H9 (cell line): ENCODE measurements around the gene USP53. TPM values are rescaled to one million over a fixed set of nuclear protein-coding genes. Genes with fewer than 3 reads are reported as not detected.

Experiments
- DNase-seq: peaks from one replicate; pipeline ENCODE4 v3.0.0-alpha.2; 2017
- H2AFZ ChIP-seq: one replicate; pipeline ENCODE4 v1.6.1; 2013; ENCODE audit warnings: mild to moderate bottlenecking, low read length, control low read depth, moderate library complexity
- H2AK5ac ChIP-seq: 2 replicates; pipeline ENCODE4 v1.6.1; 2013; ENCODE audit warnings: low read length, control low read depth, mixed read lengths; ENCODE audit not compliant: insufficient read length
- H2BK120ac ChIP-seq: one replicate; pipeline ENCODE4 v1.6.1; 2013; ENCODE audit warnings: low read depth, mild to moderate bottlenecking, low read length, control low read depth, inconsistent platforms; ENCODE audit not compliant: poor library complexity, severe bottlenecking
- H2BK12ac ChIP-seq: 2 replicates; pipeline ENCODE4 v1.6.1; 2013; ENCODE audit warnings: low read length, control low read depth, mixed read lengths, low read depth; ENCODE audit not compliant: insufficient read length
- H2BK15ac ChIP-seq: 2 replicates; pipeline ENCODE4 v1.6.1; 2013; ENCODE audit warnings: low read depth, low read length, control low read depth
- H2BK20ac ChIP-seq: one replicate; pipeline ENCODE4 v1.6.1; 2013; ENCODE audit warnings: low read depth, mild to moderate bottlenecking, low read length, control low read depth, inconsistent platforms; ENCODE audit not compliant: poor library complexity, severe bottlenecking
- H2BK5ac ChIP-seq: 2 replicates; pipeline ENCODE4 v1.6.1; 2013; ENCODE audit warnings: low read length, control low read depth, mixed read lengths; ENCODE audit not compliant: insufficient read length
- H3K14ac ChIP-seq: 2 replicates; pipeline ENCODE4 v1.6.1; 2013; ENCODE audit warnings: low read length, control low read depth; ENCODE audit not compliant: insufficient read depth
- H3K18ac ChIP-seq: 2 replicates; pipeline ENCODE4 v1.6.1; 2013; ENCODE audit warnings: low read depth, mild to moderate bottlenecking, mixed read lengths, low read length, control low read depth; ENCODE audit not compliant: insufficient read length
- H3K23ac ChIP-seq: 2 replicates; pipeline ENCODE4 v1.6.1; 2013; ENCODE audit warnings: low read length, control low read depth, mixed read lengths, low read depth; ENCODE audit not compliant: insufficient read length
- H3K23me2 ChIP-seq: 2 replicates; pipeline ENCODE4 v1.6.1; 2013; ENCODE audit warnings: low read depth, mild to moderate bottlenecking, mixed read lengths, low read length, control low read depth; ENCODE audit not compliant: insufficient read length, poor library complexity, severe bottlenecking
- H3K27ac ChIP-seq: 2 replicates; pipeline ENCODE4 v1.5.1; 2013; ENCODE audit warnings: low read length, control low read depth, mixed read lengths, low read depth; ENCODE audit not compliant: insufficient read length
- H3K27me3 ChIP-seq: 2 replicates; pipeline ENCODE4 v1.6.1; 2013; ENCODE audit warnings: low read length, control low read depth, inconsistent platforms; ENCODE audit not compliant: insufficient read depth
- H3K4ac ChIP-seq: 2 replicates; pipeline ENCODE4 v1.6.1; 2013; ENCODE audit warnings: low read depth, mild to moderate bottlenecking, control low read depth, inconsistent platforms, low read length, moderate library complexity
- H3K4me1 ChIP-seq: 2 replicates; pipeline ENCODE4 v1.6.1; 2013; ENCODE audit warnings: low read length, control low read depth, inconsistent platforms; ENCODE audit not compliant: insufficient read depth
- H3K4me2 ChIP-seq: 2 replicates; pipeline ENCODE4 v1.6.1; 2013; ENCODE audit warnings: low read length, control low read depth, mixed read lengths; ENCODE audit not compliant: insufficient read length, insufficient read depth
- H3K56ac ChIP-seq: 2 replicates; pipeline ENCODE4 v1.6.1; 2013; ENCODE audit warnings: low read depth, mild to moderate bottlenecking, mixed read lengths, low read length, control low read depth; ENCODE audit not compliant: insufficient read length
- H3K79me1 ChIP-seq: 2 replicates; pipeline ENCODE4 v1.6.1; 2013; ENCODE audit warnings: low read depth, mild to moderate bottlenecking, moderate library complexity, low read length, control low read depth, inconsistent platforms; ENCODE audit not compliant: insufficient read depth, poor library complexity, severe bottlenecking
- H3K79me2 ChIP-seq: 2 replicates; pipeline ENCODE4 v1.6.1; 2013; ENCODE audit warnings: low read length, control low read depth, inconsistent platforms; ENCODE audit not compliant: insufficient read depth
- H3K9ac ChIP-seq: 2 replicates; pipeline ENCODE4 v1.6.1; 2013; ENCODE audit warnings: low read length, control low read depth, mixed read lengths; ENCODE audit not compliant: insufficient read length; ENCODE audit errors: extremely low read depth
- H3K9me3 ChIP-seq: one replicate; pipeline ENCODE4 v1.6.1; 2013; ENCODE audit warnings: low read depth, low read length, inconsistent platforms; ENCODE audit not compliant: control insufficient read depth
- H3T11ph ChIP-seq: one replicate; pipeline ENCODE4 v1.6.1; 2013; ENCODE audit warnings: mild to moderate bottlenecking, low read length, control low read depth, inconsistent platforms
- H4K20me1 ChIP-seq: one replicate; pipeline ENCODE4 v1.6.1; 2013; ENCODE audit not compliant: control insufficient read depth, insufficient read length, insufficient read depth
- H4K5ac ChIP-seq: 2 replicates; pipeline ENCODE4 v1.6.1; 2013; ENCODE audit warnings: low read depth, mild to moderate bottlenecking, mixed read lengths, low read length, control low read depth; ENCODE audit not compliant: insufficient read length
- H4K8ac ChIP-seq: replicated peaks from 2 replicates; pipeline ENCODE4 v1.6.1; 2013; ENCODE audit warnings: low read length, control low read depth, mixed read lengths, low read depth; ENCODE audit not compliant: insufficient read length
- H4K91ac ChIP-seq: 2 replicates; pipeline ENCODE4 v1.6.1; 2013; ENCODE audit warnings: low read depth, mild to moderate bottlenecking, moderate library complexity, mixed read lengths, low read length, control low read depth; ENCODE audit not compliant: insufficient read length
- H3K27ac Mint-ChIP-seq, 3 experiments: 2 replicates in 2 of 3; 3 replicates in 1 of 3; pipeline ENCODE4 v1.8.0; 2020 to 2021; ENCODE audit warnings: mixed read lengths in 3 of 3, mild to moderate bottlenecking in 1 of 3, moderate library complexity in 1 of 3
- H3K27me3 Mint-ChIP-seq: 2 replicates; pipeline ENCODE4 v1.8.0; 2021; ENCODE audit warnings: low read depth, mild to moderate bottlenecking, moderate library complexity, mixed read lengths
- H3K36me3 Mint-ChIP-seq, 3 experiments: 2 replicates in 2 of 3; 3 replicates in 1 of 3; pipeline ENCODE4 v1.8.0; 2020 to 2021; ENCODE audit warnings: low read depth in 3 of 3, mixed read lengths in 3 of 3; ENCODE audit not compliant: insufficient read depth in 1 of 3
- H3K4me1 Mint-ChIP-seq, 2 experiments: 2 replicates each; pipeline ENCODE4 v1.8.0; 2020; ENCODE audit warnings: mixed read lengths in 2 of 2
- H3K4me3 Mint-ChIP-seq, 2 experiments: 2 replicates in 1 of 2; 3 replicates in 1 of 2; pipeline ENCODE4 v1.8.0; 2020 to 2021; ENCODE audit warnings: mild to moderate bottlenecking in 2 of 2, mixed read lengths in 2 of 2, moderate library complexity in 1 of 2
- H3K9me3 Mint-ChIP-seq, 2 experiments: 2 replicates in 1 of 2; 3 replicates in 1 of 2; pipeline ENCODE4 v1.8.0; 2020; ENCODE audit warnings: mild to moderate bottlenecking in 2 of 2, mixed read lengths in 2 of 2, moderate library complexity in 1 of 2
- WGBS: extraction: QIAGEN DNeasy Blood & Tissue Kit; methylation state at CpG from one replicate; pipeline ENCODE4 v1.1.7; 2013; ENCODE audit warnings: missing lambda C conversion rate, low lambda C conversion rate, mixed read lengths; ENCODE audit not compliant: insufficient read length; ENCODE audit errors: extremely low coverage; 5-methylcytosine and 5-hydroxymethylcytosine counted together
- total RNA-seq: library from RNA; stranded (reverse); gene quantifications from 2 replicates; pipeline ENCODE4 v1.2.1, GENCODE V29; 2021
- TF ChIP-seq, protein P1 (sequence below): fragments of 200-600 bp; sonication (generic); conservative IDR thresholded peaks from 3 replicates; pipeline ENCODE4 v1.8.0; 2021; ENCODE audit warnings: antibody characterized with exemption, mild to moderate bottlenecking

USP53 gene
- total RNA-seq, 1 experiment from 2014 or later, result 18.4 TPM

DNA sequence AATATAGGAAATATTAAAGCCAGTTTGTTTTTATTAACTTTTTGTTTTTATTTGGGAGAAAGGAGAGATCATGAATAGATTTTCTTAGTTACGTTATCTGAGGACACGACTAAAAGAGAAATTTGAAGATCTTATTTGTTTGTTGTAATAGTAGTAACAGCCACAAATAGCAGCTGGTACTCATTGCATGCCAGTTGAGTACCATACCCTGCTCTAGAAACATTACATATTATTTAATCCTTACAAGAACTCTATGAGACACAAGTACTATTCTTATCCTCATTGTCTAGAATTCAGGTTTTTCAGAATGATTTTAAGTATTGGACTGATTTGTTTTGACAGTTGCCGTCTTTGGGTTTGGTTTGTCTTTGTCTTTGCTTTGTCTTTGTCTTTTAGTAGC, 31.8 kb downstream of the USP53 start:
- H3K23me2 ChIP-seq, result no peaks in the 10 kb centered on the region
- no peak overlapping the region for H3T11ph ChIP-seq
- no peak for DNase-seq
- H2BK12ac ChIP-seq, result no peak overlapping the region
- H3K9me3 ChIP-seq, result no peaks in the 10 kb centered on the region
- H4K5ac ChIP-seq, result no peak overlapping the region
- no peak overlapping the region for H2BK15ac ChIP-seq
- Mint-ChIP-seq H3K4me3 (no peak overlapping the region; a peak in 1 of 5 replicates), H3K9me3 (no peaks in the 10 kb centered on the region), H3K4me1 (peaks cover 25 to 33% of the 10 kb centered on the region in 2 experiments), H3K27me3 (no peaks in the 10 kb centered on the region), H3K36me3 (peaks cover under 1 to 28% (median 11%) of the 10 kb centered on the region in 3 experiments; a peak in 4 of 7 replicates), H3K27ac (no peak overlapping the region; a peak in 1 of 7 replicates)
- H3K18ac ChIP-seq, result no peak overlapping the region
- H3K79me1 ChIP-seq, result no peaks in the 10 kb centered on the region
- H3K4me1 ChIP-seq, result peaks cover 2% of the 10 kb centered on the region; the same call in 1 of the 2 replicates
- no peak overlapping the region for H3K4ac ChIP-seq
- WGBS, result no CpG with 5 or more reads among the region's 3 CpGs
- no peaks in the 10 kb centered on the region for H4K20me1 ChIP-seq
- no peak overlapping the region for H3K27ac ChIP-seq
- no peak overlapping the region for H2BK120ac ChIP-seq
- H2AFZ ChIP-seq, result no peak overlapping the region
- no peak overlapping the region for H3K4me2 ChIP-seq
- no peaks in the 10 kb centered on the region for H3K27me3 ChIP-seq
- no peak overlapping the region for H2BK20ac ChIP-seq
- H3K23ac ChIP-seq, result no peak overlapping the region
- TF ChIP-seq, protein P1, sequence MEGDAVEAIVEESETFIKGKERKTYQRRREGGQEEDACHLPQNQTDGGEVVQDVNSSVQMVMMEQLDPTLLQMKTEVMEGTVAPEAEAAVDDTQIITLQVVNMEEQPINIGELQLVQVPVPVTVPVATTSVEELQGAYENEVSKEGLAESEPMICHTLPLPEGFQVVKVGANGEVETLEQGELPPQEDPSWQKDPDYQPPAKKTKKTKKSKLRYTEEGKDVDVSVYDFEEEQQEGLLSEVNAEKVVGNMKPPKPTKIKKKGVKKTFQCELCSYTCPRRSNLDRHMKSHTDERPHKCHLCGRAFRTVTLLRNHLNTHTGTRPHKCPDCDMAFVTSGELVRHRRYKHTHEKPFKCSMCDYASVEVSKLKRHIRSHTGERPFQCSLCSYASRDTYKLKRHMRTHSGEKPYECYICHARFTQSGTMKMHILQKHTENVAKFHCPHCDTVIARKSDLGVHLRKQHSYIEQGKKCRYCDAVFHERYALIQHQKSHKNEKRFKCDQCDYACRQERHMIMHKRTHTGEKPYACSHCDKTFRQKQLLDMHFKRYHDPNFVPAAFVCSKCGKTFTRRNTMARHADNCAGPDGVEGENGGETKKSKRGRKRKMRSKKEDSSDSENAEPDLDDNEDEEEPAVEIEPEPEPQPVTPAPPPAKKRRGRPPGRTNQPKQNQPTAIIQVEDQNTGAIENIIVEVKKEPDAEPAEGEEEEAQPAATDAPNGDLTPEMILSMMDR, result no peak
- H2AK5ac ChIP-seq, result no peak overlapping the region
- no peak overlapping the region for H3K14ac ChIP-seq
- no peak overlapping the region for H3K56ac ChIP-seq
- H2BK5ac ChIP-seq, result no peak overlapping the region
- no peak overlapping the region for H4K91ac ChIP-seq
- H4K8ac ChIP-seq, result no peak overlapping the region
- no peak overlapping the region for H3K9ac ChIP-seq
- H3K79me2 ChIP-seq, result no peaks in the 10 kb centered on the region
